ENCODE results near the gene AFAP1L1.
"Not testable (repeated sequence)": the region's sequence is repeated elsewhere in the genome, so short reads cannot be mapped to it uniquely, and the experiment has no call there.

The AFAP1L1 gene

GRCh38 chr5:149374303-149374702 is 102.6 kb downstream of the AFAP1L1 start:
- DNase-seq (ENCODE audit: low spot score), result no peak

GRCh38 chr5:149374801-149375200 is 103.1 kb downstream of the AFAP1L1 start:
- DNase-seq (ENCODE audit: low spot score), result no peak

GRCh38 chr5:149375434-149375833 is 103.8 kb downstream of the AFAP1L1 start:
- DNase-seq (ENCODE audit: low spot score), result no peak

GRCh38 chr5:149376104-149376503 is 104.4 kb downstream of the AFAP1L1 start:
- DNase-seq (ENCODE audit: low spot score), result no peak

DNA sequence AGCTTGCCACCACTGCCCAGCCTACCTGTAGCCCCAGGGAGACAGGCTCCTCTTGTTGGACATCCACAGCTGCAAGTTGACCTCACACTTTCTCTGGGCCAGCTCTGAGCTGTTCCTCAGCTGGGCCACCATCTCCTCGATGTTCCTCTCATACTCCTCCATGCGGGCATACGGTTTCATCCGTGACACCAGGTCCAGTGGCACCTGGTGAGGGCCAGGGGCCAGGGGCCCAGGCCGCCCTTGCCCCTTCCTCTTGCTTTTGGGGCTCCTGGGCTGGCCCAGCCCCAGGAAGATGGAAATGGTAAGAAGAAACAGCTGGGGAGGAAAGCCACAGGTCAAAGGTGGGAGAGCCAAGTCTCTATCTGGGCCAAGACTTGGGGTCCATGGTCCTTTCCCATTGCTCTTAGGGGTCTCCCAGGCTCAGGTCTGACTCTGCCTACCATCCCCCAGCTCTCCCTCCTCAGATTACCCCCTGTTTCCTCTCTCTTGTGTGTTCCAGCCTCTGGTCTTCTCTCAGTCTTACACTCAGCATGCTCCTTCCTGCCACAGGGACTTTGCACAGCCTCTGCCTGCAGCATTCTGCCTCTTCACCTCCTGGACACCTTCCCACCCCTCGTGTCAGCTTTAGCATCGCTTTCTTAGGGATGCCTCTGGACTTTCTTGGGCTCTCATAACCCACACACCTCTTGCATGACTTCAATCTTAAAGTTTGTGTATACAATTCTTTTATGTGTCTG is 105.2 kb downstream of the AFAP1L1 start:
- DNase-seq (ENCODE audit: low spot score), result no peak

DNA sequence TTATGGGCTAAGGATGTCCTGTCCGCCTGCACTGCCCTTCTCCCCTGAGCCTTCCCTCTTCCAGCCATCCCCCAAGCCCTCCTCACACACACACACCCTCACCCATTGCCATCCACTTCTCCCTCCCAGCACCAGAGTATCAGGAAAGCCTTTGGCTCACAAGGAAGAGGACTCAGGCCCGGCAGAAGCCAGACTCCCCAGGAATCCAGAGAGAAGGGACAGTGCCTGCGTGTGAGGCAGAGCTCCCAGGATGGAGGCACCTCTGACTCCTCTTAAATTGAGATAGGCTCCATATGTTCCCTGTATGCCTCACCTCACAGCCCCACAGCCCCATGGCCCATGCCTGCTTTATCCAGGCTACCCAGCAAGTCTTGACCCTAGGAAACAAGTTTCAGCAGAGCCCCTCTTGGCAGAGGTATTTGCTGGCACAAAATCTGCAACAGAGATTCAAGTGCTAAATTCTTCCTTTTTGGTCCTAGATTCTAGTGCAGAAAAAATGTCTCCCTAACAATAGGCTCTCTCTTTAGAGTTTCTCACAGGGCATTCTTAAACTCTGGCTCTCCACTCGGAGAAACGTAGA is 106.7 kb downstream of the AFAP1L1 start:
- no peak for DNase-seq (ENCODE audit: low spot score)

GRCh38 chr5:149379177-149379761 is 107.6 kb downstream of the AFAP1L1 start, which contains the start of gene IL17B:
Gene IL17B, minus strand, starts transcription at chr5:149379292. Its CDS starts 67 bp downstream, at chr5:149379225.
- DNase-seq (ENCODE audit: low spot score), result no peak

DNA sequence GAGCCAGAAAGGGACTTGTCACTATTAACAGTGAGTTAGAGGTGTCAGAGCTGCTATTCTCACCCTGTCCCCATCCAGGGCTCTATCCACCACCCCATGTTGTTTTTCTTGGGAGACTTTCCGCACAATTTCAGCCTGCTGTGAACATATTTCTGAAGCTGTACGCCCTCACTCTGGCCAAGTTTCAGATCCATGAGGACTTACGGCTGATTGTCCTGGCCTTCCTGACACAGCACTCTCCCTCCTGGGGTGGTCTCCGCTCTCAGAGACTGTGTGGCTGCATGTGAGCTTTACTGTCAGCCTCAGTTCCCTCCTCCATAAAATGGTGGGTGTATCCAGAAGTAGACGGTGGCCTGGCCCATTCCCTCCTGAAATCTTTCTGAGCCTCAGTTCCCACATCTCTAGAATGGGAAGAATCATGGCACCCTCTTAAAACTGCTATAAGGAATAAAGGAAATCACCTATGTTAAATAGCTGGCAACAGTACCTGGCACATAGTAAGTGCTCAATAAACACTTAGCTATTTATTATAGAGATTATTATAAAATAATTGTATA is 108.2 kb downstream of the AFAP1L1 start:
- no peak for DNase-seq (ENCODE audit: low spot score)

DNA sequence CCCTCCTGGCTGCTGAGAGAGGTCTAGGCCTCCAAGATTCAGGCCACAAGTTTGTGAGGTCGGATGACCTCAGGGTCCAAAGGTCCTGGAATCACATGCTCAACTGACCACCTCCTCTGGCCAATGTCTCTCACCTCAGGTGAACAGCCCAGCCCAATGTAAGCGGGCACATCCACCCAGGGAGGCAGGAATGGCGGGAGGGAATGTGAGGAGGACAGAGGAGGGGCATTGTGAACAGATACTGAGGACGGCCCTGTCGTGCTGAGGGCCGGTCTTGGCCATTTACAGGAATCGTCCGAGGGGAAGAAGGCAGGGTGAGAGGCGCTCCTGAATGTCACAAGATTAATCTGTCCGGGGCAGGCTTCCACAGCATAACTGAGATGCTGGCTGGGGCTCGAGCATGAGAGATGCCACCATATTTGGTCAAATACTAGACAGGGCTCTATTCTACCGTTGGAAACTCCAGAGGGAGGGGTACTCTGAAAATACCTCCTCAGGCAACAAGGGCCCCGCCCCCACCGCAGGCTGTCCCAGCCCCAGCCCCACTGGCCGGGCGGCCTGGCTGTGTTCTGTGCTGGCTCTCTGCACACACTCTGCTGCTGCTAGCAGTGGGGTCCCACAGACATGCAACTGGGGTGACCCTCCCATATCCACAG is 108.9 kb downstream of the AFAP1L1 start:
- no peak for DNase-seq (ENCODE audit: low spot score)

DNA sequence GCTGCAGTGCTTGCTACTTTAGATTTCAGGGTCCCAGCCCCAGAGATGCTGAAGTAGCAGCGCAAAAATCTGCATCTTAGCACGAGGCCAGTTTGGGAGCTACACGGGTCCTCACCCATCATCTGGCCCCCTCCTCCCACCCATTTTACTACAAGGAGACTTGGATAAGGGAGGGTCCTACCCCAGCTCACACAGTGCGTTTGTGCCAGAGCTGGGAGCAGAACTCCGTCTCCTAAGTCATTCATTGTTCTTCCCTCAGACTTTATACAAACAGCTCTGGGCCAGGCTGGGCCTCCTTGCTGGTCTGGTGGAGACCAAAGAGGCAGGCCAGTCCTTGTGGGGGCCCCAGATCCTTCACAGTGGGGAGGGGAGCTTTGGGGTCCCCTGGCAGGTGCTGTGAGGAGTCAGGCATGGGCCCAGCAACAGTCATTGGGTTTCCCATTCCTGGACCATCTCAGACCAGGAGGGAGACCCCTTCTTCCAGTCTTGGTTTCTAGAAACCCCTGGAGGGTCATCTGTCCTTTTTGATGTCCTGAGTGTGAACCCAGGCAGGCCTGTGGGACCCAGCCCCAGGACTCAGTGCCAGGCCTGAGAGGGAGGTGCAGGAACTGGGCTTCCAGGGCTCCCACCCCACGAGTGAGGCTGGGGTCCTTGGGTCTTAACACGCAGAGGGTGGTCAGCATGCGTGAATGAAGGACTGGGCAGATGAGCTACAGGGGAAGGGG is 109.8 kb downstream of the AFAP1L1 start:
- no peak for DNase-seq (ENCODE audit: low spot score)

DNA sequence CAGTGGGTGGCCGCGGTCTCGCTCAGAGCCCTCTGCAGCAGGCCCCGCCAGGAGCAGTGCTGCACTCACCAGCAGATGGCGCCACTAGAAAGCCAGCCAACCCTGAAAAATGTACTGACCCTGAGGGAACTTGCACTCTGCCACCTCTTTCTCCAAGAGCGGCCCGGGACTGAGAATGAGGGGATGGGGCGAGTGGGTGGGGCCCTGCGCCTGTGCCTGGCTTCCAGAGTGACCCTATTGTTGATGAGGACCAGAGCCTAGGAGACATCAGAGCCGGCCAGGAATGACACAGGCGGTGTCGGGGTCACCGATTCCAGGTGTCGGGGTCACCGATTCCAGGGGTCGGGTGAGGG is 110.3 kb downstream of the AFAP1L1 start:
- DNase-seq (ENCODE audit: low spot score), result peak; percentile 81

- no peak for DNase-seq (ENCODE audit: low spot score)
These were observed 111.0 kb downstream of the AFAP1L1 start for GRCh38 chr5:149382517-149383220.

- no peak for DNase-seq (ENCODE audit: low spot score)
These were observed 111.7 kb downstream of the AFAP1L1 start for GRCh38 chr5:149383399-149383798.

DNA sequence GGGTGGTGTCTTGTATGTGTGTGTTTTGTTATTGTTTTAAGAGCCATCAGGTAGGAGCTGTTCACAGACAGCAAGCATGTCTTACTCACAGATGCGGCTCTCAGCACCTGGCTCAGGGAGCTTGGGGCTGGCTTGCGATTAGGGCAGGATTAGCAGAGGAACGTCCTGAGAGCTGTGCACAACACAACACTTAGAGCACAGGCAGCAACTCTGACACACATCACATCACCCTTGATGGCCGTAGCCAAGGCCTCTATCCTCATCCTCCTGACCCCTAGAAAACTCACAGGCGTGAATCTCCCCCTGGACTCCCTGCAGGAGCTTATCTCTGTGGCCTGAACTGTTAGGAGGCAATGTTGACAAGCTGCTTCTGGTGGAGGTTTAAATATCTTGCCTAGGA is 114.5 kb downstream of the AFAP1L1 start:
- no peak for DNase-seq (ENCODE audit: low spot score)

DNA sequence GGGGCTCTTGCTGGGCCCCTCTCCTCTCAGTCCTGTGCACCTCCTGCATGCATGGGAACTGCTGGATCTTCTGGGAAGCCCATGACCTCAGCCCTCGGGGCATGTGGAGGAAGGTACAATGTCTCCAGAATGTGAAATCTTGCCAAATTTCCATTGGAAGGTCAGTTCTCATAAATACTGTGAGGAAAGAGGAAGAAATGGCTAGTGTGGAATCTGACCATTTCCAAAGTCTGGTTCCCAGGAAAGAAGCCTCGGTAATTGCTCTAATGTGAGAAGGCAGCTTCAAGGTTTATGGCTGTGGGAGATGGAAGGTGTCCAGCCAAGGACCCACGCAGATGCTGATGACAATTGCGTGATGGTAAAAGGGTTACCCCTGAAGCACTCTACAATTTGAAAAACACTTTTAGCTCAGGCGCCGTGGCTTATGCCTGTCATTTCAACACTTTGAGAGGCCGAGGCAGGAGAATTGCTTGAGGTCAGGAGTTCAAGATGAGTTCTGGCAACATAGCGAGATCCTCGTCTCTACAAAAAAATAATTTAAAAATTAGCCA is 115.5 kb downstream of the AFAP1L1 start:
- no peak for DNase-seq (ENCODE audit: low spot score)

GRCh38 chr5:149387982-149388381 is 116.3 kb downstream of the AFAP1L1 start:
- no peak for DNase-seq (ENCODE audit: low spot score)

- no peak for DNase-seq (ENCODE audit: low spot score)
These were observed 117.0 kb downstream of the AFAP1L1 start for GRCh38 chr5:149388498-149389190.

- DNase-seq (ENCODE audit: low spot score), result no peak
These were observed 118.2 kb downstream of the AFAP1L1 start for GRCh38 chr5:149389552-149390495.

DNA sequence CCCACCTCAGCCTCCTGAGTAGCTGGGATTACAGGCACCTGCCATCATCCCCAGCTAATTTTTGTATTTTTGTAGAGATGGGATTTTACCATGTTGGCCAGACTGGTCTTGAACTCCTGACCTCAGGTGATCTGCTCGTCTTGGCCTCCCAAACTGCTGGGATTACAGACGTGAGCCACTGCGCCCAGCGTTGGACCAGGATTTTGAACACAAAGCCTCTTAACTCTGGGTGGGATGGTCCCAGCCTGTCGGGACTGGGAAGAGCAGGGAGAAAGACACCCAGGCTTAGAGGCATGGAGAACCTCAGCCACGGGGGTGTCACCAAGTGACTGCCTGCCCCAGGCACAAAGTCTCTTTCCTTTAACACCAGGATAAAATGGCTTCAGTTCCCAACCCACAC is 119.4 kb downstream of the AFAP1L1 start:
- DNase-seq (ENCODE audit: low spot score), result not testable (repeated sequence)

Measured in germinal center (tissue), 1 donor.